Tibial nerve (tissue), 4 donors: ENCODE results near the gene DDB1. TPM values are rescaled to one million over a fixed set of nuclear protein-coding genes. Genes with fewer than 3 reads are reported as not detected.

Experiments
- DNase-seq, 2 donors: peaks; one replicate each; pipeline ENCODE4 v3.0.0-alpha.2; 2019; ENCODE audit warnings: low spot score in 2 of 2
- H3K27ac ChIP-seq, 4 donors: fragments of 200-600 bp; sonication (generic) in 3 of 4; one replicate each; pipeline ENCODE4 v1.5.1; 2017 to 2019; ENCODE audit warnings: mild to moderate bottlenecking in 1 of 4
- H3K27me3 ChIP-seq, 2 donors: fragments of 200-600 bp; sonication (generic) in 1 of 2; one replicate each; pipeline versions ENCODE4 v1.5.1 to v1.6.0; 2017 to 2019
- H3K36me3 ChIP-seq, 3 donors: fragments of 200-600 bp; sonication (generic); one replicate each; pipeline ENCODE4 v1.5.1; 2018 to 2019
- H3K4me1 ChIP-seq, 4 donors: fragments of 200-600 bp; sonication (generic) in 3 of 4; one replicate each; pipeline ENCODE4 v1.5.1; 2017 to 2019
- H3K4me3 ChIP-seq, 4 donors: fragments of 200-600 bp; sonication (generic) in 3 of 4; one replicate each; pipeline ENCODE4 v1.5.1; 2017 to 2019; ENCODE audit warnings: mild to moderate bottlenecking in 1 of 4, moderate library complexity in 1 of 4
- H3K9me3 ChIP-seq, 4 donors: fragments of 200-600 bp; sonication (generic) in 3 of 4; one replicate each; pipeline ENCODE4 v1.5.1; 2017 to 2019
- CTCF ChIP-seq, 5 experiments: fragments of 200-600 bp in 3 of 5; fragments of 450-650 bp in 2 of 5; sonication (generic) in 3 of 5; IDR thresholded peaks; one replicate each; pipeline ENCODE4 v1.5.1; 2016 to 2019; ENCODE audit warnings: antibody characterized with exemption in 5 of 5, mild to moderate bottlenecking in 3 of 5, moderate library complexity in 2 of 5
- EP300 ChIP-seq, 2 donors: sonication (generic); formaldehyde crosslinking; IDR thresholded peaks; one replicate each; pipeline ENCODE4 v1.6.1; 2017; ENCODE audit warnings: antibody characterized with exemption in 2 of 2, mild to moderate bottlenecking in 1 of 2
- POLR2A ChIP-seq, 2 donors: fragments of 450-650 bp; IDR thresholded peaks; one replicate each; pipeline ENCODE4 v1.6.1; 2017; ENCODE audit warnings: antibody characterized with exemption in 2 of 2, mild to moderate bottlenecking in 2 of 2, moderate library complexity in 2 of 2
- WGBS, 2 donors: methylation state at CpG; one replicate each; pipeline ENCODE4 v1.1.5; 2018; 5-methylcytosine and 5-hydroxymethylcytosine counted together
- total RNA-seq, 4 donors: library from RNA; depleted of rRNA; stranded (reverse); fragments of >200 nt; gene quantifications; one replicate each; pipeline ENCODE4 v1.1.0, GENCODE V29; 2016

Gene DDB1
- total RNA-seq, 4 donors from 2014 or later, result 100 to 138 (median 113) TPM

GRCh38 chr11:61275191-61275590 lies 57.7 kb downstream of the DDB1 start:
- 92 to 94% methylated on average over 4 of the region's 4 CpGs for WGBS, 2 donors

GRCh38 chr11:61274084-61274483 lies 58.8 kb downstream of the DDB1 start:
- TF ChIP-seq POLR2A (IDR thresholded peaks at IDR 0.05) (no peak), CTCF (IDR thresholded peaks at IDR 0.05) (no peak), EP300 (IDR thresholded peaks at IDR 0.05) (no peak)
- Histone ChIP-seq H3K4me1 (no peaks in the 10 kb centered on the region), H3K9me3 (no peaks in the 10 kb centered on the region), H3K4me3 (no peak overlapping the region), H3K36me3 (no peaks in the 10 kb centered on the region), H3K27me3 (no peaks in the 10 kb centered on the region), H3K27ac (no peak overlapping the region)
- no peak for DNase-seq
- 96 to 98% methylated on average over 4 of the region's 4 CpGs for WGBS, 2 donors

More at GRCh38 chr11:61275191-61275590, 57.7 kb downstream of the DDB1 start:
- H3K36me3 ChIP-seq, result no peaks in the 10 kb centered on the region
- TF ChIP-seq EP300 (IDR thresholded peaks at IDR 0.05) (no peak), POLR2A (IDR thresholded peaks at IDR 0.05) (no peak), CTCF (IDR thresholded peaks at IDR 0.05) (no peak)
- no peak for DNase-seq
- no peak overlapping the region for H3K4me3 ChIP-seq
- no peaks in the 10 kb centered on the region for H3K9me3 ChIP-seq
- H3K27me3 ChIP-seq, result no peaks in the 10 kb centered on the region
- H3K27ac ChIP-seq, result no peak overlapping the region
- H3K4me1 ChIP-seq, result no peaks in the 10 kb centered on the region

- H3K27ac ChIP-seq, result no peak overlapping the region
- H3K4me3 ChIP-seq, result no peak overlapping the region
- no peaks in the 10 kb centered on the region for H3K36me3 ChIP-seq
- H3K9me3 ChIP-seq, result no peaks in the 10 kb centered on the region
- no peak for DNase-seq
- no peaks in the 10 kb centered on the region for H3K4me1 ChIP-seq
- H3K27me3 ChIP-seq, result no peaks in the 10 kb centered on the region
- TF ChIP-seq POLR2A (IDR thresholded peaks at IDR 0.05), result no peak
- TF ChIP-seq CTCF (IDR thresholded peaks at IDR 0.05), result no peak
- TF ChIP-seq EP300 (IDR thresholded peaks at IDR 0.05), result no peak
- WGBS, 2 donors, result 75 to 79% methylated on average over 15 of the region's 16 CpGs
Observed at GRCh38 chr11:61273178-61274078, 59.5 kb downstream of the DDB1 start.

GRCh38 chr11:61272731-61273130 lies 60.2 kb downstream of the DDB1 start:
- no peaks in the 10 kb centered on the region for H3K27me3 ChIP-seq
- WGBS, 2 donors, result 92 to 97% methylated on average over 3 of the region's 3 CpGs
- no peak for DNase-seq
- H3K27ac ChIP-seq, result no peak overlapping the region
- no peaks in the 10 kb centered on the region for H3K9me3 ChIP-seq
- no peaks in the 10 kb centered on the region for H3K4me1 ChIP-seq
- no peak overlapping the region for H3K4me3 ChIP-seq
- TF ChIP-seq POLR2A (IDR thresholded peaks at IDR 0.05) (no peak), EP300 (IDR thresholded peaks at IDR 0.05) (no peak), CTCF (IDR thresholded peaks at IDR 0.05) (no peak)
- H3K36me3 ChIP-seq, result no peaks in the 10 kb centered on the region

- no peak for TF ChIP-seq EP300 (IDR thresholded peaks at IDR 0.05)
- TF ChIP-seq CTCF (IDR thresholded peaks at IDR 0.05), result no peak
- TF ChIP-seq POLR2A (IDR thresholded peaks at IDR 0.05), result no peak
- Histone ChIP-seq H3K9me3 (no peaks in the 10 kb centered on the region), H3K27ac (no peak overlapping the region), H3K4me3 (no peak overlapping the region), H3K36me3 (no peaks in the 10 kb centered on the region), H3K27me3 (no peaks in the 10 kb centered on the region), H3K4me1 (no peaks in the 10 kb centered on the region)
- DNase-seq, result no peak
- WGBS, 2 donors, result 84 to 87% methylated on average over 7 of the region's 7 CpGs
Observed at GRCh38 chr11:61270354-61271076, 62.4 kb downstream of the DDB1 start.
